Endothelial cell (in vitro differentiated cells): ENCODE data around the gene RPS14. TPM values are rescaled to one million over a fixed set of nuclear protein-coding genes. Genes with fewer than 3 reads are reported as not detected.

Source experiments
- DNase-seq: peaks from one replicate; pipeline ENCODE4 v3.0.0; 2021; ENCODE audit warnings: low spot score
- H3K27ac Mint-ChIP-seq: one replicate; pipeline ENCODE4 v1.8.0; 2021; ENCODE audit warnings: mixed read lengths, inconsistent platforms; ENCODE audit not compliant: unreplicated experiment
- H3K27me3 Mint-ChIP-seq: one replicate; pipeline ENCODE4 v1.8.0; 2021; ENCODE audit warnings: mild to moderate bottlenecking, moderate library complexity, mixed read lengths, inconsistent platforms; ENCODE audit not compliant: unreplicated experiment
- H3K36me3 Mint-ChIP-seq: one replicate; pipeline ENCODE4 v1.8.0; 2021; ENCODE audit warnings: mild to moderate bottlenecking, low read depth, mixed read lengths, inconsistent platforms; ENCODE audit not compliant: unreplicated experiment
- H3K4me1 Mint-ChIP-seq: one replicate; pipeline ENCODE4 v1.8.0; 2021; ENCODE audit warnings: mild to moderate bottlenecking, mixed read lengths, inconsistent platforms; ENCODE audit not compliant: unreplicated experiment
- H3K4me3 Mint-ChIP-seq: one replicate; pipeline ENCODE4 v1.8.0; 2021; ENCODE audit warnings: mild to moderate bottlenecking, mixed read lengths, inconsistent platforms; ENCODE audit not compliant: unreplicated experiment
- H3K9me3 Mint-ChIP-seq: one replicate; pipeline ENCODE4 v1.8.0; 2021; ENCODE audit warnings: mixed read lengths, inconsistent platforms; ENCODE audit not compliant: unreplicated experiment
- total RNA-seq: library from RNA; stranded (reverse); fragmentation: NEBNext Ultra II Directional; extraction: Animal tissue kit (Norgen Biotek cat#: 25700); gene quantifications from one replicate; pipeline ENCODE4 v1.2.1, GENCODE V29; 2021; ENCODE audit not compliant: unreplicated experiment
- TF ChIP-seq, protein P1 (sequence below): fragments of 200-600 bp; sonication (generic); IDR thresholded peaks from one replicate; pipeline ENCODE4 v1.5.0; 2021; ENCODE audit warnings: antibody characterized with exemption; ENCODE audit not compliant: unreplicated experiment

The RPS14 gene
- total RNA-seq, 1 donor from 2014 or later, result 2,784 TPM

DNA sequence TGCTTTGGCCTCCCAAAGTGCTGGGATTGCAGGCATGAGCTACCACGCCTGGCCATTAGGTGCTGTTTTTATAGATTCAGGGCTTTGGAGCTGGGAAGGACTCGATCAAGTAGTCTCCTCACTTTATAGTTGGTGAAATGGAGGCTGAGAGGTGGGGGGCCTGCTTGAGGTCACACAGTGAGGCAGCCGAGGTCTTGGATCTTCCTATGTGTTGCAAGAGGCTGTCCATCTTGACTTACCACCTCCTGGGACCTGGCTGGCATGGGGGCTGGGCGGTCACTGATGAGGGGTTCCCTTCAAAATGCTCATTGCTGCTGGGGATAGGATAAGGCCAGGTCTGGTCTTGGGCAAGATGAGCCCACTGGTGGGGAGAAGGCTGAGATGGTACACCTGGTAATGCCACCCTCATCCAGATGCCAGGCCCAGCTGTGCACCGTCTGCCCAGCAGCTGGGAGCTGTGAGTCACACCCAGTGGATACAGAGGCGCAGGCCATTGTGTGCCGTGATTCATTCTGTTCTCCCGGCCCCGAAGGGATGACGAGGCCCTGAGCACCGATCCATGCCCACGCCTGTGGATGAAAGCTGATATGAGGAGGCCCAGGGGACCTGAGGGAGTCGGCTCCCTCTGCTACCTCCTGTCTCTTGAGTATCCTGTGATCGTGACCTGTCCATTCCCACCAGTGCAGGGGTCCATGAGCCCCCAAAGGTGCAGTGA is 47.9 kb upstream of the RPS14 start:
- Mint-ChIP-seq H3K4me3 (peak overlapping the region; percentile 59), H3K27me3 (peaks cover 6% of the 10 kb centered on the region), H3K9me3 (no peaks in the 10 kb centered on the region), H3K4me1 (peaks cover 71% of the 10 kb centered on the region), H3K27ac (peak overlapping the region; percentile 87), H3K36me3 (peaks cover 23% of the 10 kb centered on the region)
- no peak for DNase-seq
- TF ChIP-seq, protein P1, sequence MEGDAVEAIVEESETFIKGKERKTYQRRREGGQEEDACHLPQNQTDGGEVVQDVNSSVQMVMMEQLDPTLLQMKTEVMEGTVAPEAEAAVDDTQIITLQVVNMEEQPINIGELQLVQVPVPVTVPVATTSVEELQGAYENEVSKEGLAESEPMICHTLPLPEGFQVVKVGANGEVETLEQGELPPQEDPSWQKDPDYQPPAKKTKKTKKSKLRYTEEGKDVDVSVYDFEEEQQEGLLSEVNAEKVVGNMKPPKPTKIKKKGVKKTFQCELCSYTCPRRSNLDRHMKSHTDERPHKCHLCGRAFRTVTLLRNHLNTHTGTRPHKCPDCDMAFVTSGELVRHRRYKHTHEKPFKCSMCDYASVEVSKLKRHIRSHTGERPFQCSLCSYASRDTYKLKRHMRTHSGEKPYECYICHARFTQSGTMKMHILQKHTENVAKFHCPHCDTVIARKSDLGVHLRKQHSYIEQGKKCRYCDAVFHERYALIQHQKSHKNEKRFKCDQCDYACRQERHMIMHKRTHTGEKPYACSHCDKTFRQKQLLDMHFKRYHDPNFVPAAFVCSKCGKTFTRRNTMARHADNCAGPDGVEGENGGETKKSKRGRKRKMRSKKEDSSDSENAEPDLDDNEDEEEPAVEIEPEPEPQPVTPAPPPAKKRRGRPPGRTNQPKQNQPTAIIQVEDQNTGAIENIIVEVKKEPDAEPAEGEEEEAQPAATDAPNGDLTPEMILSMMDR, result no peak

- peaks cover 21% of the 10 kb centered on the region for H3K36me3 Mint-ChIP-seq
- H3K9me3 Mint-ChIP-seq, result no peaks in the 10 kb centered on the region
- TF ChIP-seq, protein P1, result no peak
- H3K4me1 Mint-ChIP-seq, result peaks cover 71% of the 10 kb centered on the region
- H3K27ac Mint-ChIP-seq, result peak overlapping the region; percentile 87
- no peak for DNase-seq
- peaks cover 10% of the 10 kb centered on the region for H3K27me3 Mint-ChIP-seq
- no peak overlapping the region for H3K4me3 Mint-ChIP-seq
These were observed 47.0 kb upstream of the RPS14 start for GRCh38 chr5:150496534-150496933.

DNA sequence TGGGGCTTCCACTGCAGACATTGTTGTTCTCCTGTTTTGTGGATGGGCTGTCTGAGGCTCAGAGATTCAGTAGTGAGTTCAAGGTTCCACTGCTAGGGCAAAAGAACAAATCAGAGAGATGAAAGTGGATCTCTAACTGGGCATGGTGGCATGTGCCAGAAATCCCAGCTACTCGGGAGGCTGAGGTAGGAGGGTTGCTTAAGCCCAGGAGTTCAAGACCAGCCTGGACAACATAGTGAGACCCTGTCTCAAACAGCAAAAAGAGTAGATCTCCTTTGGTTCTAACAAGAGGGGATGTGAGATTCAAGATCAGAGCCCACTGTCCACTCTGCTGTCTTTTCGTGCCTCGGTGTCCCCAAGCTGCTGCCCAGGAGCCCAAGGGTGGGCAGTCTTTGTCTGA is 46.6 kb upstream of the RPS14 start:
- no peaks in the 10 kb centered on the region for H3K9me3 Mint-ChIP-seq

DNA sequence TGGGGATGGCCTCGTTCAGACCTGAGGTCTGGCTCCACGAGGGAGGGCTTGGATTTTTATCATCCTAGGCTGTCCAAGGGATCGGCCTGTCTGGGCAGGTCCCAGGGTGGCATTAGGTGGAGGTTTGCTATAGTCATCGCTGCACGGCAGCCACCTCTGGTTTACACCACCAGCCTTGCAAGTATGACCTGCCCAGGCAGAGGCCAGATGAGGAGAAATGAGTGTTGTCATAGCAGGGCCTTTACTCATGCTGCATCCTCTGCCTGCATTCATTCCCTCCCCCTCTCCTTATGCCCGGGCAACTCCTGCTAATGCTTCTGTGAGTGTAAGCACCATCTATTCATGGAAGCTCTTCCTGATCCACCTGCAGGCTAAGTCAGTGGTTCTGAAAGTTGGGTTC is 43.1 kb upstream of the RPS14 start:
- TF ChIP-seq, protein P1, result no peak
- H3K4me1 Mint-ChIP-seq, result peaks cover 73% of the 10 kb centered on the region
- H3K36me3 Mint-ChIP-seq, result peaks cover 41% of the 10 kb centered on the region
- peak overlapping the region; percentile 33 for H3K27ac Mint-ChIP-seq
- H3K9me3 Mint-ChIP-seq, result no peaks in the 10 kb centered on the region
- peaks cover 20% of the 10 kb centered on the region for H3K27me3 Mint-ChIP-seq
- DNase-seq, result no peak
- no peak overlapping the region for H3K4me3 Mint-ChIP-seq

More for the DNA sequence above, 46.6 kb upstream of the RPS14 start:
- Mint-ChIP-seq H3K4me3 (peak overlapping the region; percentile 57), H3K27ac (peak overlapping the region; percentile 87), H3K4me1 (peaks cover 72% of the 10 kb centered on the region), H3K36me3 (peaks cover 24% of the 10 kb centered on the region), H3K27me3 (peaks cover 10% of the 10 kb centered on the region)
- TF ChIP-seq, protein P1, result no peak
- no peak for DNase-seq

GRCh38 chr5:150491876-150492275 is 42.3 kb upstream of the RPS14 start:
- TF ChIP-seq, protein P1, result no peak
- H3K4me3 Mint-ChIP-seq, result peak overlapping the region; percentile 42
- no peak for DNase-seq
- H3K27me3 Mint-ChIP-seq, result peaks cover 23% of the 10 kb centered on the region
- H3K27ac Mint-ChIP-seq, result peak overlapping the region; percentile 20
- H3K36me3 Mint-ChIP-seq, result peaks cover 48% of the 10 kb centered on the region
- H3K4me1 Mint-ChIP-seq, result peaks cover 74% of the 10 kb centered on the region
- H3K9me3 Mint-ChIP-seq, result no peaks in the 10 kb centered on the region
